Astrocyte (in vitro differentiated cells and primary cell): ENCODE results near the gene DNAH17.

Experiments used
- EZH2 ChIP-seq: IDR thresholded peaks from 2 replicates; pipeline ENCODE4 v1.6.1; 2012; ENCODE audit warnings: mild to moderate bottlenecking, low read length, inconsistent platforms; ENCODE audit not compliant: insufficient read depth
- TF ChIP-seq, protein P1 (sequence below): IDR thresholded peaks from 2 replicates; pipeline ENCODE4 v1.5.1; 2011; ENCODE audit warnings: low read depth, mild to moderate bottlenecking, inconsistent platforms, low read length, moderate library complexity; ENCODE audit not compliant: insufficient read depth

DNA sequence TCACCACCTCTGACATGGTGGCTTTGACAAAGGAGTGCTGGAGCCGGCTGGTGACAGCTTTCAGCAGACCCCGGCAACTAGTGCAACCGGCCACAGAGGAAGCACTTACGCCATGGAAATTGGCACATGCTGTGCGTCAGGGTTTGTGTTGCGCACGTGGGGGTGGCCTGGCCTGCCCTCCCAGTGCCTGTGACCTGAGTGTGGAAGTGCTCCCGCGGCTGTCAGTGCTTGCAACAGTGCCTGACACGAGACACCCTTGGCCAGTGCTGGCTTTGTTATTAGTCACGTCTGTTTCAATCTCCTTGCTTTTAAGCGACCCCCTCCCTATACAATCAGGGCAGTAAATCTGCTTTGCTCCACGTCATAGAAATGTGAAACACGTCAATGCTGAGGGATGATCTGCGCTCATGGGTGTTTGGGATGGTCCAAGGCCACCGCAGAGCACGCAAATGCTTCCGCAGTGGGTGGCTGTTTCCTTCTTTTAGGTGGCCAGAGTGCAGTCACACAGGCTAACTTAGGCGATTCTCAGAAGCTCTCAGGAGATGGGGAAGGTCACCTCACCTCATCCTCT is 134.5 kb downstream of the DNAH17 start:
- TF ChIP-seq, protein P1, sequence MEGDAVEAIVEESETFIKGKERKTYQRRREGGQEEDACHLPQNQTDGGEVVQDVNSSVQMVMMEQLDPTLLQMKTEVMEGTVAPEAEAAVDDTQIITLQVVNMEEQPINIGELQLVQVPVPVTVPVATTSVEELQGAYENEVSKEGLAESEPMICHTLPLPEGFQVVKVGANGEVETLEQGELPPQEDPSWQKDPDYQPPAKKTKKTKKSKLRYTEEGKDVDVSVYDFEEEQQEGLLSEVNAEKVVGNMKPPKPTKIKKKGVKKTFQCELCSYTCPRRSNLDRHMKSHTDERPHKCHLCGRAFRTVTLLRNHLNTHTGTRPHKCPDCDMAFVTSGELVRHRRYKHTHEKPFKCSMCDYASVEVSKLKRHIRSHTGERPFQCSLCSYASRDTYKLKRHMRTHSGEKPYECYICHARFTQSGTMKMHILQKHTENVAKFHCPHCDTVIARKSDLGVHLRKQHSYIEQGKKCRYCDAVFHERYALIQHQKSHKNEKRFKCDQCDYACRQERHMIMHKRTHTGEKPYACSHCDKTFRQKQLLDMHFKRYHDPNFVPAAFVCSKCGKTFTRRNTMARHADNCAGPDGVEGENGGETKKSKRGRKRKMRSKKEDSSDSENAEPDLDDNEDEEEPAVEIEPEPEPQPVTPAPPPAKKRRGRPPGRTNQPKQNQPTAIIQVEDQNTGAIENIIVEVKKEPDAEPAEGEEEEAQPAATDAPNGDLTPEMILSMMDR = no peak
- TF ChIP-seq EZH2 = no peak
